Peyer's patch (tissue), 4 donors: ENCODE data around the gene PTPN23. TPM values are rescaled to one million over a fixed set of nuclear protein-coding genes. Genes with fewer than 3 reads are reported as not detected.
A peak's percentile ranks its signal among the peaks of the same experiment; 100 is the strongest.

Source experiments
- DNase-seq, 3 donors: peaks; one replicate each; pipeline ENCODE4 v3.0.0-alpha.2; 2017 to 2019
- H3K27ac ChIP-seq, 4 donors: fragments of 200-600 bp; sonication (generic); one replicate each; pipeline ENCODE4 v1.5.1; 2016 to 2019
- H3K27me3 ChIP-seq, 2 donors: fragments of 200-600 bp; sonication (generic); one replicate each; pipeline ENCODE4 v1.5.1; 2019
- H3K36me3 ChIP-seq, 3 donors: fragments of 200-600 bp; sonication (generic); one replicate each; pipeline ENCODE4 v1.5.1; 2016 to 2019
- H3K4me1 ChIP-seq, 4 donors: fragments of 200-600 bp; sonication (generic); one replicate each; pipeline ENCODE4 v1.5.1; 2016 to 2019
- H3K4me3 ChIP-seq, 4 donors: fragments of 200-600 bp; sonication (generic); 1 replicate in 3 of 4; 2 replicates in 1 of 4; pipeline ENCODE4 v1.5.1; 2016 to 2019; ENCODE audit warnings: mild to moderate bottlenecking in 1 of 4
- H3K9me3 ChIP-seq, 4 donors: fragments of 200-600 bp; sonication (generic); one replicate each; pipeline ENCODE4 v1.5.1; 2016 to 2019; ENCODE audit warnings: mild to moderate bottlenecking in 1 of 4
- POLR2A ChIP-seq, 2 donors: fragments of 450-650 bp; IDR thresholded peaks; one replicate each; pipeline ENCODE4 v1.5.1; 2017; ENCODE audit warnings: antibody characterized with exemption in 2 of 2, mild to moderate bottlenecking in 2 of 2, moderate library complexity in 2 of 2
- total RNA-seq, 4 donors: library from RNA; depleted of rRNA; stranded (reverse); fragments of >200 nt; gene quantifications; one replicate each; pipeline ENCODE4 v1.1.0, GENCODE V29; 2016
- TF ChIP-seq, protein P1 (sequence below), 6 experiments: fragments of 450-650 bp in 4 of 6; fragments of 200-600 bp in 2 of 6; sonication (generic) in 1 of 6; IDR thresholded peaks; one replicate each; pipeline ENCODE4 v1.5.1; 2017 to 2019; ENCODE audit warnings: antibody characterized with exemption in 6 of 6, mild to moderate bottlenecking in 3 of 6, moderate library complexity in 1 of 6

Gene PTPN23
- total RNA-seq, 4 donors from 2014 or later, result 52.4 to 284 (median 80.8) TPM

DNA sequence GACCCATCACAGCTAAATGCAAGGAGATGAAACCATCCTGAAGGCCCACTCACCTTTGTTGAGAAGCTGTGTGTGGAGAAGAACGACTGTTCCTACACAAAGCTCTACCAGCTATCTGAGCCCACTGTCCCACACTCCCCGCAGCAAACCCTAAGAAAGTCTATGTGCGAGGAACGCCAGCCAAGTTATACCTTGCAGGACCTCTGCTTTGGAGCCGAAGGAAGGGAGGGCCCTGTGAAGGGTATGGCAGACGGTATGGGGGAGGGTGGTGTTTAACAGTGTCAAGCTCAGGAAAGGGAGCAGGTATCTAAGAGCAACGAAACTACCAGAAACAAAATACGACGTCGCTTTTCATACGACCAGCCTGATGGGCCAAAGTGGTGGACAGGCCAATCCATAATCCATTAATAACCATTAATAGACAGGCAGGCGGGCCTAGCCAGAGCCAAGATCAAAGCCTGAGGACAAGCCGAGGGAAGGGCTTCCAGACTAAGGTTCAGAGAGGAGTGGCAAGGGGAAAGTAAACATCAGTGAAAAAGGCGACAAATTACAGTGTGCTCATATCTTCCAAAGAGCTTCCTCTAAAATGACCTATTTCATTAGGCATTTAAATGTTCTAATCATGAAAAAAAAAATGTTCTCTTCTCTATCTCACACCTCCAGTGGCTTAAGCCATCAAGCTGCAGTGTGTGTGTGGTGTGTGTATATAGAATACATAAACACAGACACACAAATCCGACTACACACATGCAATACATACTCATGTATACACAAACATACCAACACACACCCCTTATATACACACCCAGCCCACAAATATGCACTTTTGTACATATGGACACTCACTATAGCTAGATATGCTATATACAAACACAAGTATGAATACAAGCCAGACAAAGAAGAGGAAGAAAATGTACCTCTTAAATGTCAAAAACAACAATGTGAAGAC is 43.9 kb downstream of the PTPN23 start:
- peaks cover 0 to 28% (median 8%) of the 10 kb centered on the region in 4 donors for H3K4me1 ChIP-seq
- peak overlapping the region in 3 of 4 donors; percentile 26 to 62 (median 40) for H3K27ac ChIP-seq
- H3K36me3 ChIP-seq, result peaks cover 0 to 51% (median 0%) of the 10 kb centered on the region in 3 donors
- no peaks in the 10 kb centered on the region for H3K27me3 ChIP-seq
- TF ChIP-seq, protein P1, sequence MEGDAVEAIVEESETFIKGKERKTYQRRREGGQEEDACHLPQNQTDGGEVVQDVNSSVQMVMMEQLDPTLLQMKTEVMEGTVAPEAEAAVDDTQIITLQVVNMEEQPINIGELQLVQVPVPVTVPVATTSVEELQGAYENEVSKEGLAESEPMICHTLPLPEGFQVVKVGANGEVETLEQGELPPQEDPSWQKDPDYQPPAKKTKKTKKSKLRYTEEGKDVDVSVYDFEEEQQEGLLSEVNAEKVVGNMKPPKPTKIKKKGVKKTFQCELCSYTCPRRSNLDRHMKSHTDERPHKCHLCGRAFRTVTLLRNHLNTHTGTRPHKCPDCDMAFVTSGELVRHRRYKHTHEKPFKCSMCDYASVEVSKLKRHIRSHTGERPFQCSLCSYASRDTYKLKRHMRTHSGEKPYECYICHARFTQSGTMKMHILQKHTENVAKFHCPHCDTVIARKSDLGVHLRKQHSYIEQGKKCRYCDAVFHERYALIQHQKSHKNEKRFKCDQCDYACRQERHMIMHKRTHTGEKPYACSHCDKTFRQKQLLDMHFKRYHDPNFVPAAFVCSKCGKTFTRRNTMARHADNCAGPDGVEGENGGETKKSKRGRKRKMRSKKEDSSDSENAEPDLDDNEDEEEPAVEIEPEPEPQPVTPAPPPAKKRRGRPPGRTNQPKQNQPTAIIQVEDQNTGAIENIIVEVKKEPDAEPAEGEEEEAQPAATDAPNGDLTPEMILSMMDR (IDR thresholded peaks at IDR 0.05), result peak in 1 of 6 experiments; percentile 1
- no peak for TF ChIP-seq POLR2A (IDR thresholded peaks at IDR 0.05)
- no peaks in the 10 kb centered on the region for H3K9me3 ChIP-seq
- DNase-seq, result peak in 2 of 3 donors; percentile 49
- no peak overlapping the region for H3K4me3 ChIP-seq

DNA sequence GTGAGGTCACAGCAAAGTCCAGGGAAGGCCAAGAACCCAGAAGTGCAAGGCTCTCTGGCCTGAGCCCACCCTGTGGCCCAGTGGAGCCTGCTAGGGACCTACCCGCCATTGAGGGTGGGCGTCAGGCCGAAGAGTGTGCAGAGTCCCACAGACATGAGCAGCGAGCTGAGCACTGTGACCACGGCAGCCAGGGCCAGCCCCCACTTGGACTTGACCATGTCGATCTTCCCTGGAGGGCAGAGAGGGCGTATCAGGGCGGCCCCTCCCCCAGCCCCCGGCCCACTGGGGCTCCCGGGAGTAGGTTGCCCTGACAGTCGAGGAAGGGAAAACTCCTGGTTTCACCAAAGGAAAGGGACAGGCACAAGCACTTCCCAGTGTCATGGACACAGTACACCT is 44.6 kb downstream of the PTPN23 start:
- no peaks in the 10 kb centered on the region for H3K9me3 ChIP-seq
- peaks cover 0 to 28% (median 8%) of the 10 kb centered on the region in 4 donors for H3K4me1 ChIP-seq
- H3K27ac ChIP-seq, result peak overlapping the region in 3 of 4 donors; percentile 26 to 62 (median 40)
- H3K27me3 ChIP-seq, result no peaks in the 10 kb centered on the region
- TF ChIP-seq, protein P1 (IDR thresholded peaks at IDR 0.05), result no peak
- no peak for TF ChIP-seq POLR2A (IDR thresholded peaks at IDR 0.05)
- no peak overlapping the region for H3K4me3 ChIP-seq
- peaks cover 0 to 50% (median 0%) of the 10 kb centered on the region in 3 donors for H3K36me3 ChIP-seq
- peak in 1 of 3 donors; percentile 49 for DNase-seq

DNA sequence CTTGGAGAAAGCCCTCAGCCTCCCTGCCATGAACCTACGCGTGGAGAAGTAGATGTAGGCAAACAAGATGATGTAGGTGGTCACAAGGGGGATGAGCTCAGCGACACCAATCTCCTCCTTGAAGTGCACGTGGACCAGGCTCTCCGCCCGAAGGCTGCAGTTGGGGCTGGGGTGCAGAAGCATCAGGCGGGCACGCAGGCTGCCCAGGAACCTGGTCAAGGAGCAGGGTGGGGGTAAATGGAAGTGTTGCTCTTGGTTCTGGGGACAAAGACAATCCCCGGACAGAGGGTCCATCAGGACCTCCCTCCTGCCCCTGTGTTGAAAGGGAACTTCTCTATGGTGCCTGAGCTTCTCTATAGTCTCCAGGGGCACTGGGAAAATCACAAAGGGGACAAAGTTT is 45.1 kb downstream of the PTPN23 start:
- peaks cover 0 to 28% (median 8%) of the 10 kb centered on the region in 4 donors for H3K4me1 ChIP-seq
- DNase-seq, result no peak
- H3K27me3 ChIP-seq, result no peaks in the 10 kb centered on the region
- H3K9me3 ChIP-seq, result no peaks in the 10 kb centered on the region
- TF ChIP-seq, protein P1 (IDR thresholded peaks at IDR 0.05), result no peak
- TF ChIP-seq POLR2A (IDR thresholded peaks at IDR 0.05), result no peak
- H3K36me3 ChIP-seq, result peaks cover 0 to 53% (median 0%) of the 10 kb centered on the region in 3 donors
- peak overlapping the region in 1 of 4 donors; percentile 62 for H3K27ac ChIP-seq
- H3K4me3 ChIP-seq, result no peak overlapping the region

DNA sequence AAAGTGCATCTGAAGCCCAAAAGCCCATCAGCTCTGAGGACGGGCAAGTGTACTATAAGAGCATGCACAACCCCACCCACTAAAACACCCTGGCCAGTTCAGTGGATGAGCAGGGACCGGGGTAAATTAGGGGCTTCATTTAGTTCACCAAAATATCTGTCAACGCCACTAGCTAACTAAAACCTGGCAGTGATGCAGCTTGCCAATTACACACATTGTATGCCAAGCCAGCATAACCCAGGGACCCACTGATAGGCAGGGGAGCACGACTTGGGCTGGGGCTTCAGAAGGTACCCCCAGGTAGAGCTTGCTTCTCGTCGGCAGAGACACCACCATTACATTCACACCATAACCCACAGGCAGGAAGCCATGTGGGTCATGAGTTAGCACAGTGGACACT is 47.0 kb downstream of the PTPN23 start:
- Histone ChIP-seq H3K27ac (no peak overlapping the region), H3K4me3 (no peak overlapping the region), H3K36me3 (peaks cover 0 to 63% (median 0%) of the 10 kb centered on the region in 3 donors), H3K9me3 (no peaks in the 10 kb centered on the region), H3K4me1 (peaks cover 0 to 11% (median 0%) of the 10 kb centered on the region in 4 donors), H3K27me3 (no peaks in the 10 kb centered on the region)
- DNase-seq, result peak in 1 of 3 donors; percentile 12
- TF ChIP-seq POLR2A (IDR thresholded peaks at IDR 0.05), result no peak
- TF ChIP-seq, protein P1 (IDR thresholded peaks at IDR 0.05), result no peak

DNA sequence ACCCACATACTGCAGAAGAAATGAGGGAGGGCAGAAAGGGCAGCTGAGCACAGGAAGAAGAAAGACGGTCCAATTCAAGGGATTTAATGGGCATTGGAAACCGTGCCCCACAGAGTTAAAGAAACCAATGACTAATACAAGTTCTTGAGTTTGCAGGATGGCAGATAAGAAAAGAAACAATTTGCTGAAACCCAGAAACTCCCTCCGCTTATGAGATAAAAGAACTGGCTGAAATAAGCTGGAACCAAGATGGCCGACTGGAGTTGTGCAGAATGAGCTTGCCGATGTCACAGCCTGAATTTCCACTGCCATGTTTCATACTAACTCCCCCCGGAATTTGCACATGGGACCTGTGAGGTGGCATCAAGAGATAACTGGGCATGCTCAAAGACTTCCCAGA is 47.8 kb downstream of the PTPN23 start:
- Histone ChIP-seq H3K27ac (no peak overlapping the region), H3K4me1 (peaks cover 0 to 11% (median 0%) of the 10 kb centered on the region in 4 donors), H3K9me3 (no peaks in the 10 kb centered on the region), H3K27me3 (no peaks in the 10 kb centered on the region), H3K36me3 (peaks cover 0 to 69% (median 0%) of the 10 kb centered on the region in 3 donors), H3K4me3 (no peak overlapping the region)
- TF ChIP-seq POLR2A (IDR thresholded peaks at IDR 0.05), result no peak
- TF ChIP-seq, protein P1 (IDR thresholded peaks at IDR 0.05), result no peak
- DNase-seq, result no peak
